T-cell (primary cell): ENCODE measurements around the gene SPAG4. TPM values are rescaled to one million over a fixed set of nuclear protein-coding genes. Genes with fewer than 3 reads are reported as not detected.

ENCODE experiments used
- ATAC-seq, 4 experiments: fragments of 200-7000 bp in 3 of 4; fragments of 150-1000 bp in 1 of 4; cut with Tn5 transposase; replicated peaks in 1 of 4; 1 replicate in 3 of 4; 2 replicates in 1 of 4; pipeline ENCODE4 v1.10.0; 2021; ENCODE audit warnings: moderate library complexity in 3 of 4, mild to moderate bottlenecking in 2 of 4, moderate number of reproducible peaks in 1 of 4
- CTCF ChIA-PET, 2 donors: fragments of 300-600 bp; sonication (Branson Sonifier 250); formaldehyde crosslinking; loops; one replicate each; lab custom pipeline; 2022; ENCODE audit warnings: antibody characterized with exemption in 2 of 2; lab: Charles Lee
- POLR2A ChIA-PET, 2 donors: fragments of 300-600 bp; sonication (Branson Sonifier 250); formaldehyde crosslinking; loops; one replicate each; lab custom pipeline; 2022; ENCODE audit warnings: antibody characterized with exemption in 2 of 2; lab: Charles Lee
- DNase-seq, 35 experiments: peaks; one replicate each; pipeline versions ENCODE4 v3.0.0 to v3.0.0-alpha.2; 2013 to 2023
- H3K27ac ChIP-seq: one replicate; pipeline ENCODE4 v1.5.1; 2013; ENCODE audit warnings: low read length
- H3K27me3 ChIP-seq, 2 experiments: replicated peaks in 1 of 2; 1 replicate in 1 of 2; 2 replicates in 1 of 2; pipeline versions ENCODE4 v1.6.1 to v1.7.0; 2013; ENCODE audit warnings: low read length in 1 of 2, mixed read lengths in 1 of 2; ENCODE audit not compliant: control insufficient read depth in 2 of 2, insufficient read depth in 2 of 2; ENCODE audit errors: extremely low read depth in 1 of 2
- H3K36me3 ChIP-seq, 2 donors: 1 replicate in 1 of 2; 2 replicates in 1 of 2; pipeline versions ENCODE4 v1.6.1 to v1.7.0; 2013; ENCODE audit warnings: low read length in 1 of 2; ENCODE audit not compliant: control insufficient read depth in 2 of 2, insufficient read depth in 1 of 2; ENCODE audit errors: extremely low read depth in 1 of 2
- H3K4me1 ChIP-seq, 2 experiments: 1 replicate in 1 of 2; 2 replicates in 1 of 2; pipeline versions ENCODE4 v1.6.1 to v1.7.0; 2013; ENCODE audit warnings: low read length in 2 of 2, mixed read lengths in 1 of 2; ENCODE audit not compliant: insufficient read depth in 2 of 2, control insufficient read depth in 1 of 2; ENCODE audit errors: extremely low read depth in 1 of 2
- H3K4me3 ChIP-seq, 2 donors: 1 replicate in 1 of 2; 2 replicates in 1 of 2; pipeline versions ENCODE4 v1.5.1 to v1.7.0; 2013; ENCODE audit warnings: mild to moderate bottlenecking in 2 of 2, low read length in 1 of 2, moderate library complexity in 1 of 2; ENCODE audit not compliant: control insufficient read depth in 1 of 2; ENCODE audit errors: extremely low read depth in 1 of 2
- H3K9me3 ChIP-seq: 2 replicates; pipeline ENCODE4 v1.7.0; 2013
- H3K27ac Mint-ChIP-seq, 2 donors: one replicate each; pipeline ENCODE4 v1.8.0; 2020 to 2021; ENCODE audit warnings: mild to moderate bottlenecking in 2 of 2, mixed read lengths in 2 of 2
- H3K27me3 Mint-ChIP-seq, 2 donors: one replicate each; pipeline ENCODE4 v1.8.0; 2021 to 2022; ENCODE audit warnings: mixed read lengths in 2 of 2
- H3K36me3 Mint-ChIP-seq: one replicate; pipeline ENCODE4 v1.8.0; 2021; ENCODE audit warnings: mixed read lengths
- H3K4me1 Mint-ChIP-seq, 3 donors: one replicate each; pipeline ENCODE4 v1.8.0; 2020 to 2022; ENCODE audit warnings: mixed read lengths in 3 of 3, mild to moderate bottlenecking in 1 of 3
- H3K4me3 Mint-ChIP-seq, 3 donors: one replicate each; pipeline ENCODE4 v1.8.0; 2020 to 2022; ENCODE audit warnings: mild to moderate bottlenecking in 3 of 3, mixed read lengths in 3 of 3, moderate library complexity in 3 of 3
- H3K9me3 Mint-ChIP-seq, 3 donors: one replicate each; pipeline ENCODE4 v1.8.0; 2020 to 2022; ENCODE audit warnings: mixed read lengths in 3 of 3
- WGBS: methylation state at CpG from one replicate; pipeline ENCODE4 v1.1.5; 2013; ENCODE audit warnings: missing lambda C conversion rate; ENCODE audit not compliant: insufficient coverage; 5-methylcytosine and 5-hydroxymethylcytosine counted together
- total RNA-seq, 35 experiments: library from RNA in 6 of 35; stranded (reverse) in 6 of 35; fragments of 120-200 nt in 1 of 35; gene quantifications; one replicate each; pipeline versions ENCODE4 v1.2.1 to v1.2.4 and lab custom pipeline; 2013 to 2026

SPAG4 gene
- total RNA-seq, 5 donors from 2014 or later (not counting 1 experiment from before 2014, with no cell fraction given) = 0.76 to 26.4 (median 1.2) TPM

DNA sequence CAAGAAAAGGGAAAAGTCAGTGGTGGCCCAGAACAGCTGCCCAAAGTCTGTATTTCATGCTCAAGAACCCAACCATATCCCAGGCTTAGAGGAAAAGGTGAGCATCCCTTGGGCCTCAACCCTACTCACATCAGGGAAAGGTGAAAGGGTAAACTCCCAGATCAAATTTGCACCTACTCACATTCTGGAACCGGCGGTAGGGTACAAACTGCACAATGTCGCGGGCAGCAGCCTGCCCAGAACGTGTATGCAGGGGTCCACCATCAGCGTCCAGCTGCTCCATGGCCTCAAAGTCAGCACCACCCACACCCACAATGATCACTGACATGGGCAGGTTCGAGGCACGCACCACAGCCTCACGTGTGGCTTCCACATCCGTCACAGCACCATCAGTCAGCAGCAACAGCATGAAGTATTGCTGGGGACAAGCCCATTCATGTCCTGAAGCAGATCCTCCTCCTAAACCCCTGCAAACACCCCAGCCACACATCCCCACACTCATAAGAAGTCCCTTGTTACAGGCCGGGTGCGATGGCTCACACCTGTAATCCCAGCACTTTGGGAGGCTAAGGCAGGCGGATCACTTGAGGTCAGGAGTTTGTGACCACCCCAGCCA, 10.9 kb downstream of the SPAG4 start:
- ChIA-PET CTCF (no interaction called here), POLR2A (no interaction called here)
- Histone ChIP-seq H3K27me3 (no peaks in the 10 kb centered on the region), H3K4me1 (no peaks in the 10 kb centered on the region), H3K36me3 (peaks cover 21 to 58% of the 10 kb centered on the region in 2 donors), H3K27ac (no peak overlapping the region), H3K4me3 (no peak overlapping the region), H3K9me3 (no peaks in the 10 kb centered on the region)
- Mint-ChIP-seq H3K36me3 (peaks cover 45% of the 10 kb centered on the region), H3K4me3 (no peak overlapping the region), H3K9me3 (no peaks in the 10 kb centered on the region), H3K4me1 (no peaks in the 10 kb centered on the region), H3K27ac (peak overlapping the region in 1 of 2 donors; percentile 57), H3K27me3 (no peaks in the 10 kb centered on the region)
- WGBS = 93% methylated on average over 12 of the region's 13 CpGs
- no peak for DNase-seq
- no peak for ATAC-seq

DNA sequence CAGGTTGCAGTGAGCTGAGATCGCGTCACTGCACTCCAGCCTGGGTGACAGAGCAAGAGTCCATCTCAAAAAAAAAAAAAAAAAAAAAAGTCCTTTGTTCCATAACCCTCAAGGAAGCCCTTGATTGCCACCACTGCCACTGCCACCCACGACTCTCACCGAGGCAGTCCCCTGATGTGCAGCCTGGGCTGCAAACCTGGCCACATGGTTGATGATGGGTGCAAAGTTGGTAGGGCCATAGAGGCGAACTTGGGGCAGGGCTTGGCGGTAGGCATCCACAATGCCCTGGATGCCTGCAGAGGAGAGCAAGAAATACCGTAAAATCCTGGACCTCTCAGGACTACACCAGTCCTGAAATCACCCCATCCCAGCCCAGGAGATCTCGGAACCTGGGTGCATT, 11.5 kb downstream of the SPAG4 start:
- H3K27me3 Mint-ChIP-seq = no peaks in the 10 kb centered on the region
- H3K27ac Mint-ChIP-seq = no peak overlapping the region
- peaks cover 0 to 2% (median 0%) of the 10 kb centered on the region in 3 donors for H3K4me1 Mint-ChIP-seq
- 93% methylated on average over 3 of the region's 8 CpGs for WGBS
- ChIA-PET POLR2A (interaction anchor here in 1 of 2 donors (0.7 kb wide), 1 partner anchor 127 kb away, joined by 3 read pairs; no protein-coding TSS in a partner anchor), CTCF (no interaction called here)
- no peak for ATAC-seq
- no peaks in the 10 kb centered on the region for H3K9me3 Mint-ChIP-seq
- H3K4me3 Mint-ChIP-seq = no peak overlapping the region
- Histone ChIP-seq H3K4me1 (no peaks in the 10 kb centered on the region), H3K36me3 (peaks cover 21 to 65% of the 10 kb centered on the region in 2 donors), H3K4me3 (no peak overlapping the region), H3K27me3 (no peaks in the 10 kb centered on the region), H3K9me3 (no peaks in the 10 kb centered on the region), H3K27ac (no peak overlapping the region)
- no peak for DNase-seq
- H3K36me3 Mint-ChIP-seq = peaks cover 51% of the 10 kb centered on the region

DNA sequence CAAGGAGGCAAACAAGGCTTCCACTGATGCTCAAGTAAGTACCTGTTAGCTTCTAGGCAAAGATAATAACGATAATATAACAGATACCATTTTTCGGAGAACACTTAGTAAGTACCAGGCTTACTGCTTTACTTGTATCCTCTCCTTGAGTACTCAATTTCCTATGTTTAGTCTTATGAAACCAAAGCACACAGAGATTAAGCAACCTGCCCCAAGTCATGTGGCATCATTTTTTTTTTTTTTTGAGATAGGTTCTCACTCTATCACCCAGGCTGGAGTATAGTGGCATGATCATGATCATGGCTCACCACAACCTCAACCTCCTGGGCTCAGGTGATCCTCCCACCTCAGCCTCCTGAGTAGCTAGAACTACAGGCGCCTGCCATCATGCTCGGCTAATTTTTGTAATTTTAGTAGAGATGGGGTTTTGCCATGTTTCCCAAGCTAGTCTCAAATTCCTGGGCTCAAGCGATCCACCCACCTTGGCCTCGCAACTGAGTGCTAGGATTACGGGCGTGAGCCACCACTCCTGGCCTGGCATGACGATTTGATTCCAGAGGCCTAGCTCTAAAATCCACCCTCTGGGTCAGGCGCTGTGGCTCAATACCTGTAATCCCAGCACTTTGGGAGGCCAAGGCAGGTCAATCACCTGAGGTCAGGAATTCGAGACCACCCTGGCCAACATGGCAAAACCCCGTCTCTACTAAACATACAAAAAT, 14.0 kb downstream of the SPAG4 start:
- Histone ChIP-seq H3K4me1 (peaks cover 0 to 3% of the 10 kb centered on the region in 2 experiments), H3K36me3 (peaks cover 21 to 75% of the 10 kb centered on the region in 2 donors), H3K4me3 (no peak overlapping the region), H3K9me3 (no peaks in the 10 kb centered on the region), H3K27ac (no peak overlapping the region), H3K27me3 (no peaks in the 10 kb centered on the region)
- H3K4me1 Mint-ChIP-seq = peaks cover 2 to 17% (median 5%) of the 10 kb centered on the region in 3 donors
- no peak overlapping the region for H3K27ac Mint-ChIP-seq
- no peaks in the 10 kb centered on the region for H3K27me3 Mint-ChIP-seq
- ATAC-seq (no peak), DNase-seq (no peak)
- ChIA-PET CTCF (interaction anchor here (0.6 to 1.1 kb wide), 2 partner anchors 22 to 55 kb away, joined by 3 read pairs; no protein-coding TSS in a partner anchor), POLR2A (interaction anchor here in 1 of 2 donors (1.1 kb wide), 1 partner anchor 10 kb away, joined by 3 read pairs; no protein-coding TSS in a partner anchor)
- no peak overlapping the region for H3K4me3 Mint-ChIP-seq
- H3K36me3 Mint-ChIP-seq = peaks cover 59% of the 10 kb centered on the region
- WGBS = 90% methylated on average over 9 of the region's 12 CpGs
- no peaks in the 10 kb centered on the region for H3K9me3 Mint-ChIP-seq

GRCh38 chr20:35630636-35631035, 15.0 kb downstream of the SPAG4 start:
- Mint-ChIP-seq H3K27me3 (no peaks in the 10 kb centered on the region), H3K4me3 (no peak overlapping the region), H3K36me3 (peaks cover 56% of the 10 kb centered on the region), H3K4me1 (peaks cover 10 to 27% (median 13%) of the 10 kb centered on the region in 3 donors), H3K27ac (no peak overlapping the region), H3K9me3 (no peaks in the 10 kb centered on the region)
- no peaks in the 10 kb centered on the region for H3K27me3 ChIP-seq
- peaks cover 17 to 69% of the 10 kb centered on the region in 2 donors for H3K36me3 ChIP-seq
- no CpG with 5 or more reads among the region's 4 CpGs for WGBS
- ChIA-PET CTCF (interaction anchor here in 1 of 2 donors (0.5 to 0.7 kb wide), 2 partner anchors 189 to 366 kb away, joined by 3 read pairs; no protein-coding TSS in a partner anchor), POLR2A (interaction anchor here in 1 of 2 donors (1.1 kb wide), 1 partner anchor 11 kb away, joined by 3 read pairs; no protein-coding TSS in a partner anchor)
- DNase-seq (no peak), ATAC-seq (no peak)
- no peak overlapping the region for H3K27ac ChIP-seq
- H3K9me3 ChIP-seq = no peaks in the 10 kb centered on the region
- no peak overlapping the region for H3K4me3 ChIP-seq
- peaks cover 0 to 7% of the 10 kb centered on the region in 2 experiments for H3K4me1 ChIP-seq

GRCh38 chr20:35632539-35633115, 17.0 kb downstream of the SPAG4 start:
- Histone ChIP-seq H3K4me1 (peaks cover 0 to 16% of the 10 kb centered on the region in 2 experiments), H3K36me3 (peaks cover 17 to 52% of the 10 kb centered on the region in 2 donors), H3K9me3 (no peaks in the 10 kb centered on the region), H3K4me3 (no peak overlapping the region), H3K27me3 (no peaks in the 10 kb centered on the region), H3K27ac (no peak overlapping the region)
- Mint-ChIP-seq H3K4me1 (peaks cover 27 to 45% (median 29%) of the 10 kb centered on the region in 3 donors), H3K36me3 (peaks cover 38% of the 10 kb centered on the region), H3K9me3 (no peaks in the 10 kb centered on the region), H3K27ac (no peak overlapping the region), H3K27me3 (no peaks in the 10 kb centered on the region), H3K4me3 (no peak overlapping the region)
- ATAC-seq (no peak), DNase-seq (no peak)
- CTCF ChIA-PET = interaction anchor here in 1 of 2 donors (0.6 kb wide), 1 partner anchor 28 kb away, joined by 3 read pairs; no protein-coding TSS in a partner anchor
- WGBS = 99% methylated on average over 11 of the region's 13 CpGs
- POLR2A ChIA-PET = interaction anchor here (0.5 to 1.0 kb wide), 2 partner anchors 14 to 321 kb away, joined by 4 read pairs; no protein-coding TSS in a partner anchor

DNA sequence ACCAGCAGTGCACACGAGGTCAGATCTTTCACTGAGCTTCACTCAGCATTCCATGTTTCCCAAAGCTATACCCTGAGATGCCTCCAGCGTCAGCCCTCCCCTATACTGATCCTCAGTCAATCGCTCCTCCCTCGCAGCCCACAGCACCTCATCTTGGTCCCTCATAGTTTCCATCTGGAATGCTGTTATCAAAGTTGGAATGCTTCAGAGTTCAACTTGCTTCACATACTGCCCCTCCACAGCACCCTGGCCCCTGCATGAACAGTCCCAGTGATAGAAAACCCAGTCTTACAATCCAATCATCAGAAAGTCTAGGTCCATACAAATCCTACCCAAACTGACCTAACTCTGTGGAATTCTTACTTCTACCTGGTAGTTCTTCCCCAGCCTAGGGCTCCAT, 20.0 kb downstream of the SPAG4 start:
- peaks cover 0 to 22% of the 10 kb centered on the region in 2 experiments for H3K4me1 ChIP-seq
- Mint-ChIP-seq H3K36me3 (peaks cover 19% of the 10 kb centered on the region), H3K27me3 (no peaks in the 10 kb centered on the region), H3K4me3 (no peak overlapping the region), H3K27ac (peak overlapping the region; percentile 8 to 53), H3K4me1 (peaks cover 52 to 65% (median 53%) of the 10 kb centered on the region in 3 donors), H3K9me3 (no peaks in the 10 kb centered on the region)
- ChIA-PET CTCF (no interaction called here), POLR2A (no interaction called here)
- no peak for ATAC-seq
- no peaks in the 10 kb centered on the region for H3K27me3 ChIP-seq
- 98% methylated on average over 4 of the region's 4 CpGs for WGBS
- peaks cover 8 to 25% of the 10 kb centered on the region in 2 donors for H3K36me3 ChIP-seq
- H3K27ac ChIP-seq = no peak overlapping the region
- H3K4me3 ChIP-seq = no peak overlapping the region
- H3K9me3 ChIP-seq = no peaks in the 10 kb centered on the region
- DNase-seq = no peak
